IMR-90 (cell line): Measurements from ENCODE around the gene GDI2. TPM values are rescaled to one million over a fixed set of nuclear protein-coding genes. Genes with fewer than 3 reads are reported as not detected.

Experiments used
- ATAC-seq: fragments of 200-7000 bp; cut with Tn5 transposase; 2 replicates; pipeline ENCODE4 v1.9.1; 2020; ENCODE audit warnings: low read depth, mild to moderate bottlenecking, moderate library complexity
- BruUV-seq: library from RNA; stranded (reverse); fragments of 400-500 nt; replicated peaks from 2 replicates; lab custom pipeline; 2021; lab: Mats Ljungman, UMichigan
- CTCF ChIA-PET: fragments of 300-600 bp; formaldehyde crosslinking; extraction: SDS; loops from one replicate; lab custom pipeline; 2021; ENCODE audit warnings: antibody characterized with exemption; lab: Yijun Ruan, JAX
- POLR2A ChIA-PET: fragments of 300-600 bp; sonication (Branson Sonifier 250); formaldehyde crosslinking; loops from one replicate; lab custom pipeline; 2022; ENCODE audit warnings: antibody characterized with exemption; ENCODE audit not compliant: unreplicated experiment; lab: Charles Lee
- DNase-seq: peaks from one replicate; pipeline ENCODE4 v3.0.0; 2013
- H2AFZ ChIP-seq: replicated peaks from 2 replicates; pipeline ENCODE3; 2013; ENCODE audit warnings: low read length, mild to moderate bottlenecking; ENCODE audit not compliant: poor library complexity
- H2AK5ac ChIP-seq: 2 replicates; pipeline ENCODE4 v1.6.1; 2013; ENCODE audit warnings: low read depth, low read length, inconsistent platforms
- H2AK9ac ChIP-seq: replicated peaks from 2 replicates; pipeline ENCODE3; 2013; ENCODE audit warnings: mild to moderate bottlenecking, low read depth, low read length, moderate library complexity; ENCODE audit not compliant: poor library complexity
- H2BK120ac ChIP-seq: 2 replicates; pipeline ENCODE4 v1.6.1; 2013; ENCODE audit warnings: low read depth, low read length, inconsistent platforms
- H2BK15ac ChIP-seq: 3 replicates; pipeline ENCODE4 v1.6.1; 2013; ENCODE audit warnings: low read depth, low read length, inconsistent platforms
- H2BK20ac ChIP-seq: 2 replicates; pipeline ENCODE4 v1.6.1; 2013; ENCODE audit warnings: low read depth, mild to moderate bottlenecking, inconsistent platforms, low read length, moderate library complexity
- H2BK5ac ChIP-seq: 2 replicates; pipeline ENCODE4 v1.6.1; 2013; ENCODE audit warnings: mild to moderate bottlenecking, low read depth, low read length, inconsistent platforms; ENCODE audit not compliant: poor library complexity, severe bottlenecking
- H3K14ac ChIP-seq: replicated peaks from 2 replicates; pipeline ENCODE4 v1.6.1; 2013; ENCODE audit warnings: low read depth, low read length, inconsistent platforms
- H3K18ac ChIP-seq: 2 replicates; pipeline ENCODE4 v1.6.1; 2013; ENCODE audit warnings: low read depth, low read length, control low read depth
- H3K23ac ChIP-seq: 2 replicates; pipeline ENCODE4 v1.6.1; 2013; ENCODE audit warnings: low read depth, low read length, inconsistent platforms
- H3K27ac ChIP-seq: 2 replicates; pipeline ENCODE4 v1.5.1; 2013; ENCODE audit warnings: mild to moderate bottlenecking, control low read depth, low read length; ENCODE audit not compliant: insufficient read depth
- H3K27me3 ChIP-seq: 2 replicates; pipeline ENCODE4 v1.6.1; 2013; ENCODE audit warnings: low read length; ENCODE audit not compliant: control insufficient read depth, insufficient read depth
- H3K36me3 ChIP-seq: 2 replicates; pipeline ENCODE4 v1.6.1; 2013; ENCODE audit warnings: low read length, mixed read lengths; ENCODE audit not compliant: control insufficient read depth, insufficient read depth
- H3K4ac ChIP-seq: 2 replicates; pipeline ENCODE4 v1.6.1; 2013; ENCODE audit warnings: low read depth, low read length, inconsistent platforms
- H3K4me1 ChIP-seq: 2 replicates; pipeline ENCODE4 v1.6.1; 2013; ENCODE audit warnings: low read length, mixed read lengths; ENCODE audit not compliant: control insufficient read depth, insufficient read depth
- H3K4me2 ChIP-seq: 2 replicates; pipeline ENCODE4 v1.6.1; 2013; ENCODE audit warnings: low read depth, mild to moderate bottlenecking, control low read depth, low read length, moderate library complexity
- H3K4me3 ChIP-seq: 2 replicates; pipeline ENCODE4 v1.5.1; 2013; ENCODE audit warnings: low read depth, mild to moderate bottlenecking, control low read depth, low read length, moderate library complexity; ENCODE audit not compliant: insufficient read depth
- H3K56ac ChIP-seq: 2 replicates; pipeline ENCODE4 v1.6.1; 2013; ENCODE audit warnings: low read length, inconsistent platforms; ENCODE audit not compliant: insufficient read depth; ENCODE audit errors: extremely low read depth
- H3K79me1 ChIP-seq, 2 experiments: 2 replicates each; pipeline ENCODE4 v1.6.1; 2013; ENCODE audit warnings: low read length in 2 of 2, inconsistent platforms in 1 of 2, low read depth in 1 of 2
- H3K9ac ChIP-seq: 2 replicates; pipeline ENCODE4 v1.6.1; 2013; ENCODE audit warnings: low read depth, low read length, control low read depth
- H3K9me1 ChIP-seq: 2 replicates; pipeline ENCODE4 v1.6.1; 2013; ENCODE audit warnings: low read length, inconsistent platforms; ENCODE audit not compliant: insufficient read depth
- H3K9me3 ChIP-seq: 2 replicates; pipeline ENCODE4 v1.6.1; 2013; ENCODE audit warnings: low read length; ENCODE audit not compliant: control insufficient read depth, insufficient read depth
- H4K20me1 ChIP-seq: 2 replicates; pipeline ENCODE4 v1.6.1; 2013; ENCODE audit warnings: low read length, inconsistent platforms; ENCODE audit not compliant: insufficient read depth
- H4K5ac ChIP-seq: 2 replicates; pipeline ENCODE4 v1.6.1; 2013; ENCODE audit warnings: mild to moderate bottlenecking, low read depth, low read length, control low read depth
- H4K8ac ChIP-seq, 2 experiments: 2 replicates each; pipeline ENCODE4 v1.6.1; 2013; ENCODE audit warnings: low read depth in 2 of 2, low read length in 2 of 2, control low read depth in 1 of 2, inconsistent platforms in 1 of 2
- H4K91ac ChIP-seq: 2 replicates; pipeline ENCODE4 v1.6.1; 2013; ENCODE audit warnings: low read depth, low read length, inconsistent platforms; ENCODE audit not compliant: insufficient read depth
- BHLHE40 ChIP-seq: fragments of 150-350 bp; IDR thresholded peaks from 2 replicates; pipeline ENCODE4 v1.6.1; 2016; ENCODE audit warnings: mild to moderate bottlenecking, low read depth, low read length
- CEBPB ChIP-seq: IDR thresholded peaks from 2 replicates; pipeline ENCODE4 v1.6.1; 2012; ENCODE audit warnings: low read depth, low read length, improper control_type of control experiment
- CHD1 ChIP-seq: IDR thresholded peaks from 2 replicates; pipeline ENCODE4 v1.6.1; 2012; ENCODE audit warnings: low read depth, low read length, improper control_type of control experiment
- FOS ChIP-seq: fragments of 150-350 bp; IDR thresholded peaks from 2 replicates; pipeline ENCODE4 v1.6.1; 2016; ENCODE audit warnings: low read depth, low read length
- MAFK ChIP-seq: IDR thresholded peaks from 2 replicates; pipeline ENCODE4 v1.6.1; 2012; ENCODE audit warnings: low read depth, low read length, improper control_type of control experiment
- MAZ ChIP-seq: IDR thresholded peaks from 2 replicates; pipeline ENCODE4 v1.6.1; 2012; ENCODE audit warnings: low read depth, mild to moderate bottlenecking, low read length, improper control_type of control experiment, moderate library complexity, borderline replicate concordance
- MXI1 ChIP-seq: IDR thresholded peaks from 2 replicates; pipeline ENCODE4 v1.6.1; 2012; ENCODE audit warnings: low read depth, mild to moderate bottlenecking, low read length, moderate library complexity, borderline replicate concordance
- NFE2L2 ChIP-seq: fragments of 150-350 bp; IDR thresholded peaks from 2 replicates; pipeline ENCODE4 v1.6.1; 2016; ENCODE audit warnings: low read depth, mild to moderate bottlenecking, low read length
- POLR2A ChIP-seq: IDR thresholded peaks from 2 replicates; pipeline ENCODE4 v1.6.1; 2012; ENCODE audit warnings: mild to moderate bottlenecking, low read depth, low read length
- RAD21 ChIP-seq: IDR thresholded peaks from 2 replicates; pipeline ENCODE4 v1.6.1; 2012; ENCODE audit warnings: low read length, improper control_type of control experiment
- RCOR1 ChIP-seq: IDR thresholded peaks from 2 replicates; pipeline ENCODE4 v1.6.1; 2012; ENCODE audit warnings: mild to moderate bottlenecking, low read length, improper control_type of control experiment; ENCODE audit not compliant: insufficient replicate concordance
- RFX5 ChIP-seq: IDR thresholded peaks from 2 replicates; pipeline ENCODE4 v1.8.0; 2012; ENCODE audit warnings: low read depth, mild to moderate bottlenecking, low read length, moderate library complexity
- SMC3 ChIP-seq: fragments of 150-350 bp; IDR thresholded peaks from 2 replicates; pipeline ENCODE4 v1.6.1; 2016; ENCODE audit warnings: low read depth, mild to moderate bottlenecking, antibody characterized with exemption, low read length, moderate library complexity
- WGBS, 2 experiments: methylation state at CpG; one replicate each; pipeline versions ENCODE4 v1.1.5 to v1.1.7; 2013; ENCODE audit warnings: missing lambda C conversion rate in 2 of 2; ENCODE audit not compliant: insufficient read length in 1 of 2; ENCODE audit errors: extremely low coverage in 2 of 2; 5-methylcytosine and 5-hydroxymethylcytosine counted together
- dilution Hi-C: fragments of 300-500 bp; cut with HindIII; formaldehyde crosslinking; loops from one replicate; pipeline ENCODE4 v1.14.3; 2018; ENCODE audit warnings: low sequenced_read_pairs; ENCODE audit not compliant: unreplicated experiment
- in situ Hi-C: fragments of 300-500 bp; cut with MboI; formaldehyde crosslinking; loops from 3 replicates; pipeline ENCODE4 v1.14.3; 2019; ENCODE audit warnings: low sequenced_read_pairs, inconsistent platforms, mixed read lengths
- intact Hi-C: fragments of 100-400 bp; cut with micrococcal nuclease; formaldehyde crosslinking; loops from 2 replicates; pipeline ENCODE4 v1.10.0; 2022
- polyA plus RNA-seq, 3 experiments: library from polyadenylated mRNA; depleted of rRNA; stranded (reverse); fragments of >200 nt; gene quantifications; 2 replicates each; pipeline ENCODE4 v1.2.3, GENCODE V29; 2012; ENCODE audit warnings: low replicate concordance in 1 of 3
- total RNA-seq: library from RNA; depleted of rRNA; stranded (reverse); fragments of >200 nt; gene quantifications from 2 replicates; pipeline ENCODE4 v1.2.3, GENCODE V29; 2012
- TF ChIP-seq, protein P1 (sequence below): fragments of 150-350 bp; IDR thresholded peaks from 2 replicates; pipeline ENCODE4 v1.6.1; 2016; ENCODE audit warnings: low read depth, mild to moderate bottlenecking, low read length, moderate library complexity, borderline replicate concordance
- TF ChIP-seq, protein P2 (sequence below): conservative IDR thresholded peaks from 2 replicates; pipeline ENCODE4 v1.5.1; 2012; ENCODE audit warnings: mild to moderate bottlenecking, low read depth, low read length, improper control_type of control experiment
- TF ChIP-seq, protein P3 (sequence below): fragments of 150-350 bp; IDR thresholded peaks from 2 replicates; pipeline ENCODE4 v1.6.1; 2017; ENCODE audit warnings: mild to moderate bottlenecking, antibody characterized with exemption, low read length, low read depth

The GDI2 gene
- total and polyA plus RNA-seq, 2 of the 4 experiments (the other 2 are of a cell fraction) = 171 to 396 TPM

DNA sequence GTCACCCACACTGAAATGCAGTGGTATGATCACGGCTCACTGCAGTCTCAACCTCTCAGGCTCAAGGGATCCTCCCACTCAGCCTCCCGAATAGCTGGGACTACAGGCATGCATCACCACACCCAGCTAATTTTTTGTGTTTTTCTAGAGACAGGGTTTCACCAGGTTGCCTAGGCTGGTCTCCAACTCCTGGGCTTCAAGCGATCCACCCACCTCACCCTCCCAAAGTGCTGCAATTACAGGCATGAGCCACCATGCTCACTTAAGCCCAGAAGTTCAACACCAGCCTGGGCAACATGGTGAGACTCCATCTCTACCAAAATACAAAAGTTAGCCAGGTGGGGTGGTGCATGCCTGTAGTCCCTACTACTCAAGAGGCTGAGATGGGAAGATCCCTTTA, 33.5 kb downstream of the GDI2 start:
- no peak overlapping the region for H3K4me2 ChIP-seq
- peaks cover 17% of the 10 kb centered on the region for H3K9me1 ChIP-seq
- H4K20me1 ChIP-seq = peaks cover 64% of the 10 kb centered on the region
- H3K27me3 ChIP-seq = no peaks in the 10 kb centered on the region
- H3K23ac ChIP-seq = no peak overlapping the region
- ATAC-seq = no peak
- no peak overlapping the region for H3K9ac ChIP-seq
- DNase-seq = no peak
- 80% methylated on average over 1 of the region's 3 CpGs; no CpG with 5 or more reads in 1 of the 2 experiments for WGBS, 2 experiments
- H2AFZ ChIP-seq = no peak overlapping the region
- TF ChIP-seq NFE2L2 (no peak), CEBPB (no peak), MAFK (no peak), RCOR1 (no peak), RAD21 (no peak), BHLHE40 (no peak), MXI1 (no peak), CHD1 (no peak), MAZ (no peak), POLR2A (no peak), SMC3 (no peak), FOS (no peak), RFX5 (no peak)
- TF ChIP-seq, protein P1, sequence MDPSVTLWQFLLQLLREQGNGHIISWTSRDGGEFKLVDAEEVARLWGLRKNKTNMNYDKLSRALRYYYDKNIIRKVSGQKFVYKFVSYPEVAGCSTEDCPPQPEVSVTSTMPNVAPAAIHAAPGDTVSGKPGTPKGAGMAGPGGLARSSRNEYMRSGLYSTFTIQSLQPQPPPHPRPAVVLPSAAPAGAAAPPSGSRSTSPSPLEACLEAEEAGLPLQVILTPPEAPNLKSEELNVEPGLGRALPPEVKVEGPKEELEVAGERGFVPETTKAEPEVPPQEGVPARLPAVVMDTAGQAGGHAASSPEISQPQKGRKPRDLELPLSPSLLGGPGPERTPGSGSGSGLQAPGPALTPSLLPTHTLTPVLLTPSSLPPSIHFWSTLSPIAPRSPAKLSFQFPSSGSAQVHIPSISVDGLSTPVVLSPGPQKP = no peak
- TF ChIP-seq, protein P2, sequence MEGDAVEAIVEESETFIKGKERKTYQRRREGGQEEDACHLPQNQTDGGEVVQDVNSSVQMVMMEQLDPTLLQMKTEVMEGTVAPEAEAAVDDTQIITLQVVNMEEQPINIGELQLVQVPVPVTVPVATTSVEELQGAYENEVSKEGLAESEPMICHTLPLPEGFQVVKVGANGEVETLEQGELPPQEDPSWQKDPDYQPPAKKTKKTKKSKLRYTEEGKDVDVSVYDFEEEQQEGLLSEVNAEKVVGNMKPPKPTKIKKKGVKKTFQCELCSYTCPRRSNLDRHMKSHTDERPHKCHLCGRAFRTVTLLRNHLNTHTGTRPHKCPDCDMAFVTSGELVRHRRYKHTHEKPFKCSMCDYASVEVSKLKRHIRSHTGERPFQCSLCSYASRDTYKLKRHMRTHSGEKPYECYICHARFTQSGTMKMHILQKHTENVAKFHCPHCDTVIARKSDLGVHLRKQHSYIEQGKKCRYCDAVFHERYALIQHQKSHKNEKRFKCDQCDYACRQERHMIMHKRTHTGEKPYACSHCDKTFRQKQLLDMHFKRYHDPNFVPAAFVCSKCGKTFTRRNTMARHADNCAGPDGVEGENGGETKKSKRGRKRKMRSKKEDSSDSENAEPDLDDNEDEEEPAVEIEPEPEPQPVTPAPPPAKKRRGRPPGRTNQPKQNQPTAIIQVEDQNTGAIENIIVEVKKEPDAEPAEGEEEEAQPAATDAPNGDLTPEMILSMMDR = no peak
- TF ChIP-seq, protein P3, sequence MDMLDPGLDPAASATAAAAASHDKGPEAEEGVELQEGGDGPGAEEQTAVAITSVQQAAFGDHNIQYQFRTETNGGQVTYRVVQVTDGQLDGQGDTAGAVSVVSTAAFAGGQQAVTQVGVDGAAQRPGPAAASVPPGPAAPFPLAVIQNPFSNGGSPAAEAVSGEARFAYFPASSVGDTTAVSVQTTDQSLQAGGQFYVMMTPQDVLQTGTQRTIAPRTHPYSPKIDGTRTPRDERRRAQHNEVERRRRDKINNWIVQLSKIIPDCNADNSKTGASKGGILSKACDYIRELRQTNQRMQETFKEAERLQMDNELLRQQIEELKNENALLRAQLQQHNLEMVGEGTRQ = no peak
- H3K9me3 ChIP-seq = no peaks in the 10 kb centered on the region
- H2BK15ac ChIP-seq = no peak overlapping the region
- H3K14ac ChIP-seq = no peak overlapping the region
- H3K4ac ChIP-seq = no peak overlapping the region
- in situ Hi-C loops = no loop called here
- H3K56ac ChIP-seq = no peak overlapping the region
- H2AK5ac ChIP-seq = no peak overlapping the region
- H4K91ac ChIP-seq = no peak overlapping the region
- H4K5ac ChIP-seq = no peak overlapping the region
- H4K8ac ChIP-seq = no peak overlapping the region
- peaks cover 22 to 53% of the 10 kb centered on the region in 2 experiments for H3K79me1 ChIP-seq
- peaks cover 13% of the 10 kb centered on the region for H3K4me1 ChIP-seq
- H3K36me3 ChIP-seq = peaks cover 27% of the 10 kb centered on the region
- CTCF ChIA-PET = no interaction called here
- H3K18ac ChIP-seq = no peak overlapping the region
- H2AK9ac ChIP-seq = no peak overlapping the region
- intact Hi-C loops = no loop called here
- dilution Hi-C loops = no loop called here
- no peak overlapping the region for H2BK5ac ChIP-seq
- no peak overlapping the region for H3K4me3 ChIP-seq
- H2BK120ac ChIP-seq = no peak overlapping the region
- H3K27ac ChIP-seq = no peak overlapping the region
- POLR2A ChIA-PET = interaction anchor here (0.6 kb wide), 1 partner anchor 25 kb away, joined by 5 read pairs; no protein-coding TSS in a partner anchor
- no peak overlapping the region for H2BK20ac ChIP-seq
- no TSS peak for BruUV-seq
